ENCODE results near the gene RAB3IP. TPM values are rescaled to one million over a fixed set of nuclear protein-coding genes. Genes with fewer than 3 reads are reported as not detected.

The RAB3IP gene
- polyA plus RNA-seq, 4 donors = 26.5 to 61.9 (median 49.9) TPM

DNA sequence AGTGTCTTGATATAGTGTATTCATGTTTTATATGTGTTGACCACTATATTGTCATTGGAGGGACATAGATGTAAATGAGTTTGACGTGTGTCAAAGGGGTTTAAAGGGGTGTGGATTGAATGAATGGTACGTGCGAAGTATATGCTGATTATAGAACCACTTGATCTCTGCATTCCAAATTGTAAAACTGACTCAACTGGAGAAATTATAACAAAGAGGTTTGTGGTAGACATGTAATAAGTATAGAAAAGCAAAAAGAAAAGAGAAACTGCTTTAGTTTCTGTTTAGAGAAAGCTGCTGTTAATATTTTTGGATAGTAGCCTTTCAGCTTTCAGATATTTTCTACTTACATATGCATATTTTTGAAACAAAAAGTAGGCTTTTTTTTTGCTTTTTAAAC, 77.4 kb downstream of the RAB3IP start:
- H3K4me1 ChIP-seq (ENCODE audit: control insufficient read depth in 3 of 3, insufficient read depth in 2 of 3, low read depth in 1 of 3, low read length in 2 of 3) = peaks cover 0 to 4% (median 0%) of the 10 kb centered on the region in 3 donors
- 81 to 90% (median 86%) methylated on average over 3 of the region's 3 CpGs for WGBS, 3 donors
- FAIRE-seq (no peak), DNase-seq (no peak)
- no peaks in the 10 kb centered on the region for H3K9me3 ChIP-seq (ENCODE audit: control insufficient read depth in 2 of 2, insufficient read depth in 1 of 2, low read depth in 1 of 2, low read length in 1 of 2)
- no peak overlapping the region for H3K4me3 ChIP-seq (ENCODE audit: low read depth in 1 of 3, low read length in 3 of 3)
- H3K36me3 ChIP-seq (ENCODE audit: control insufficient read depth in 3 of 3, insufficient read depth in 2 of 3, low read depth in 1 of 3, low read length in 3 of 3) = peaks cover 0 to 6% (median 3%) of the 10 kb centered on the region in 3 donors
- no peaks in the 10 kb centered on the region for H3K27me3 ChIP-seq (ENCODE audit: control insufficient read depth in 3 of 3, insufficient read depth in 3 of 3, low read length in 3 of 3)
- no peak overlapping the region for H3K27ac ChIP-seq (ENCODE audit: low read depth in 1 of 3, low read length in 2 of 3)

DNA sequence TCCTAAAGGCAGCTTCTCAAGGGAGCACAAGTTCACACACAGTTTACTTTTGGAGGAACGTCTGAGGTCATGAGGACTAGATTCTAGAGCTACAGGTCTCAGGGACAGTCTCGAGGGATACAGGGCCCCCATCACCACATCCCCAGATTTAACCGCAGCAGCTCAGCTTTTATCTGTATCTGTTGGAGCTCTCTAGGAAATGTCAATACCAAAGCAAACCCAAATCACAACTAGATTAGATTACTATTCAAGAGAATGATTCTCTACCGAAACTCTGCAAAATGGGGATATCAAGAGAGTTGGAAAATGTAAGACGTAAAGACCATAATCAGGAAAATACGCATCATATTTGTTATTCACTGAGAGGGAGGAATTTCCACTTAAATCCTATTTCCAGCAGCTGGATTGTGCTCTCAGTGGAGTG, 82.4 kb downstream of the RAB3IP start:
- Histone ChIP-seq H3K36me3 (ENCODE audit: control insufficient read depth in 3 of 3, insufficient read depth in 2 of 3, low read depth in 1 of 3, low read length in 3 of 3) (peaks cover 0 to 3% (median 2%) of the 10 kb centered on the region in 3 donors), H3K27ac (ENCODE audit: low read depth in 1 of 3, low read length in 2 of 3) (no peak overlapping the region), H3K27me3 (ENCODE audit: control insufficient read depth in 3 of 3, insufficient read depth in 3 of 3, low read length in 3 of 3) (no peaks in the 10 kb centered on the region), H3K4me1 (ENCODE audit: control insufficient read depth in 3 of 3, insufficient read depth in 2 of 3, low read depth in 1 of 3, low read length in 2 of 3) (peaks cover 1 to 7% (median 6%) of the 10 kb centered on the region in 3 donors), H3K9me3 (ENCODE audit: control insufficient read depth in 2 of 2, insufficient read depth in 1 of 2, low read depth in 1 of 2, low read length in 1 of 2) (no peaks in the 10 kb centered on the region), H3K4me3 (ENCODE audit: low read depth in 1 of 3, low read length in 3 of 3) (no peak overlapping the region)
- WGBS, 3 donors = 28 to 61% (median 61%) methylated on average over 6 of the region's 6 CpGs
- FAIRE-seq (no peak), DNase-seq (no peak)

DNA sequence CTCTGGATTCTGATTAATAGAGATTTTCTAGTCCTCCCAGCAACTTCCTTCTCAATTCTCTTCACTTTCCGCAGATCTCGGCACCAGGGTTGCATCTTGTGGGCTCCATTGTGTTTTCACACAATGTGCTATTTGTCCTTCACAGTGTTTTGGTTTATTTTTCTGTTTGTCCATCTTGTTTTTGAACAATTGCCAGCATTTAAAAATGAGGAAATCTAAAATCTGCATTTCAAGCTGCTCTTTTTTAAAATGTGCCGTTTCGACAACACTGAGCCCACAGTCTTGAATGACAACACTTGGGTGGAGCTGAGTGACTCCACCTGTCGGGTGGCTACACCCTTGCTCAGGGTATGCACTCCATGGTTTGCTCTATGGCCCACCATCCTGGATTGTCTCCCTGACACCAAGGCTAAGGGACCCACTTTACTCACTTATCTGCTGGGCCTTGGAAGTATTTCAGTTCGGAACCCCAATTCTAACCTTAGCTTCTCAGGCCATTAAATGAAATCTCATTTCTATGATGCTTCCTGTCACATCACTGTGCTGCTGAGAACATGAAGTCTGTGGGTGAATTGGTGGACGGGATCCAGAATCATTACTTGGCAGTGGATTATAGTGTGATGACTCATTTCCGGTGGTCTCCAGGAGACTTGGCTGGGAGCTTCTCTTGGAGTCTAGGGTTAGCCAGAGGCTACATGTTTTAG, 82.9 kb downstream of the RAB3IP start:
- Histone ChIP-seq H3K4me3 (ENCODE audit: low read depth in 1 of 3, low read length in 3 of 3) (no peak overlapping the region), H3K27ac (ENCODE audit: low read depth in 1 of 3, low read length in 2 of 3) (no peak overlapping the region), H3K27me3 (ENCODE audit: control insufficient read depth in 3 of 3, insufficient read depth in 3 of 3, low read length in 3 of 3) (no peaks in the 10 kb centered on the region), H3K4me1 (ENCODE audit: control insufficient read depth in 3 of 3, insufficient read depth in 2 of 3, low read depth in 1 of 3, low read length in 2 of 3) (peaks cover 1 to 9% (median 7%) of the 10 kb centered on the region in 3 donors), H3K9me3 (ENCODE audit: control insufficient read depth in 2 of 2, insufficient read depth in 1 of 2, low read depth in 1 of 2, low read length in 1 of 2) (no peaks in the 10 kb centered on the region), H3K36me3 (ENCODE audit: control insufficient read depth in 3 of 3, insufficient read depth in 2 of 3, low read depth in 1 of 3, low read length in 3 of 3) (peaks cover 0 to 3% (median 2%) of the 10 kb centered on the region in 3 donors)
- DNase-seq (no peak), FAIRE-seq (no peak)
- 22 to 45% (median 40%) methylated on average over 8 of the region's 8 CpGs for WGBS, 3 donors

DNA sequence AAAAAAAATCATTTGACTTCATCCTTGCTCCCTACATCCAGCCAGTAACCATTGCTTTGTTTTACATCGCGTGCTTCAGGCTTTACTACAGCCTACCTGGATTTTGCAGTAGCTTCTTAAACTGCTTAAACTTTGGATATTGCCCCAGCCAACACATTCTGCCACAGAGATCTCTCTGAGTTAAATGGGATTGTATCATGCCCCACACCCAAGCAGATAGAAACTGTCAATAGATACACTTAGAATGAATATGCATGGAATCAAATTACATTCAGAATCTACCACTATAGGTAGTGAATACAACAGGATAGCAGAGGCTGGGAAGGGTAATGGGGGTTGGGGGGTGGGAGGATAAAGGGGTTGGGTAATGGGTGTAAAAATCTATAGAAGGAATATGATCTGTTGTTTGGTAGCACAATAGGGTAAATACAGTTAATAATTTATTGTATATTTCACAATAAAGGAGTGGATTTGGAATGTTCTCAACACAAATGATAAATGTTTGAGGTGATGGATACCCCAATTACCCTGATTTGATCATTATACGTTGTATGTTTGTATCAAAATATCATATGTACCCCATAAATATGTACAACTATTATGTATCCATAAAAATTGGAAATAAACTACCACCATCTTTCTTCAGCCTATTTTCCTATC, 83.7 kb downstream of the RAB3IP start:
- WGBS, 3 donors = 45 to 83% (median 48%) methylated on average over 3 of the region's 3 CpGs
- FAIRE-seq = no peak
- no peak overlapping the region for H3K27ac ChIP-seq (ENCODE audit: low read depth in 1 of 3, low read length in 2 of 3)
- H3K36me3 ChIP-seq (ENCODE audit: control insufficient read depth in 3 of 3, insufficient read depth in 2 of 3, low read depth in 1 of 3, low read length in 3 of 3) = peaks cover 0 to 3% (median 2%) of the 10 kb centered on the region in 3 donors
- no peaks in the 10 kb centered on the region for H3K9me3 ChIP-seq (ENCODE audit: control insufficient read depth in 2 of 2, insufficient read depth in 1 of 2, low read depth in 1 of 2, low read length in 1 of 2)
- no peaks in the 10 kb centered on the region for H3K27me3 ChIP-seq (ENCODE audit: control insufficient read depth in 3 of 3, insufficient read depth in 3 of 3, low read length in 3 of 3)
- H3K4me3 ChIP-seq (ENCODE audit: low read depth in 1 of 3, low read length in 3 of 3) = no peak overlapping the region
- peaks cover 1 to 9% (median 7%) of the 10 kb centered on the region in 3 donors for H3K4me1 ChIP-seq (ENCODE audit: control insufficient read depth in 3 of 3, insufficient read depth in 2 of 3, low read depth in 1 of 3, low read length in 2 of 3)
- no peak for DNase-seq

DNA sequence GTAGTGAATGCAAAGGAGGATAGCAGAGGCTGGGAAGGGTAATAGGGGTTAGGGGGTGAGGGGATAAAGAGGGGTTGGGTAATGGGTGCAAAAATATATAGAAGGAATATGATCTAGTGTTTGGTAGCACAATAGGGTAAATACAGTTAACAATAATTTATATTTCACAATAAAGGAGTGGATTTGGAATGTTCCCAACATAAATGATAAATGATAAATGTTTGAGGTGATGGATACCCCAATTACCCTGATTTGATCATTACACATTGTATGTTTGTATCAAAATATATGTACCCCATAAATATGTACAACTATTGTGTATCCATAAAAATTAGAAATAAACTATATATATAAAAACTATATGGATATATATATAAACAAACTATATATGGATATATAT, 85.4 kb downstream of the RAB3IP start:
- H3K4me1 ChIP-seq (ENCODE audit: control insufficient read depth in 3 of 3, insufficient read depth in 2 of 3, low read depth in 1 of 3, low read length in 2 of 3) = peaks cover 1 to 7% (median 7%) of the 10 kb centered on the region in 3 donors
- H3K9me3 ChIP-seq (ENCODE audit: control insufficient read depth in 2 of 2, insufficient read depth in 1 of 2, low read depth in 1 of 2, low read length in 1 of 2) = no peaks in the 10 kb centered on the region
- H3K27me3 ChIP-seq (ENCODE audit: control insufficient read depth in 3 of 3, insufficient read depth in 3 of 3, low read length in 3 of 3) = no peaks in the 10 kb centered on the region
- FAIRE-seq (peak; percentile 23), DNase-seq (no peak)
- H3K4me3 ChIP-seq (ENCODE audit: low read depth in 1 of 3, low read length in 3 of 3) = no peak overlapping the region
- H3K27ac ChIP-seq (ENCODE audit: low read depth in 1 of 3, low read length in 2 of 3) = no peak overlapping the region
- H3K36me3 ChIP-seq (ENCODE audit: control insufficient read depth in 3 of 3, insufficient read depth in 2 of 3, low read depth in 1 of 3, low read length in 3 of 3) = peaks cover 0 to 2% (median 0%) of the 10 kb centered on the region in 3 donors

DNA sequence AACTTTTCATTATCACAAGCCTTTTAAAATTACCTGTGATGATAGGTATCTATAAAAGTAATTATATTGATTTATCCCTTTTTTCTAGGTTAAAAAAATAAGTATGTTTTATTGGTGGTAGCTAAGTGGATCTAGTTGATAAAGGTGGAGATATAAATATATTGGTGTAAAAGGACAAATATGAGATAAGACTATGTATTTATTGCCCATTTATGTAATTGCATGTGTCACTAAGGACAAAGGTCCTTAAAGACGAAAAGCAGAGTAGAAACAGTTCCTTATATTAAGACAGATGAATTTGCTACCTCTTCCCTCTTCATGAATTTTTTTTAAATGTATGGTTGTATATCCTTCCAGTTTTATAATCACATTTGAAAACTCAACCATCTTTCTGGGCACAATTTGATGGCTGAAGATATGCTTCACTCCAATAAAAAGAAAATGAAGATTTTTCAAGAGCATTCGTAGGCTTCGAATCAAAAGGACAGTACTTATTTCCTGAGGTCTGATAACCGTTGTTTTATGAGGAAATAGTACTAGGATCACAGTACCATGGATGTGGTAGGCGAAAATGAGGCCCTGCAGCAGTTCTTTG, 86.4 kb downstream of the RAB3IP start, which contains the start of gene MYRFL:
TSS of gene MYRFL (plus strand) at position 262 of the 595 bp plus-strand sequence. CDS start at position 553, 291 bp downstream.
- no peaks in the 10 kb centered on the region for H3K27me3 ChIP-seq (ENCODE audit: control insufficient read depth in 3 of 3, insufficient read depth in 3 of 3, low read length in 3 of 3)
- peak within 1 kb of the TSS in 2 of 3 donors; percentile 37 to 75 for H3K4me3 ChIP-seq (ENCODE audit: low read depth in 1 of 3, low read length in 3 of 3)
- FAIRE-seq = peak; percentile 82
- H3K9me3 ChIP-seq (ENCODE audit: control insufficient read depth in 2 of 2, insufficient read depth in 1 of 2, low read depth in 1 of 2, low read length in 1 of 2) = no peaks in the 10 kb centered on the region
- peak; percentile 75 to 88 for DNase-seq
- H3K36me3 ChIP-seq (ENCODE audit: control insufficient read depth in 3 of 3, insufficient read depth in 2 of 3, low read depth in 1 of 3, low read length in 3 of 3) = peaks cover 0 to 2% (median 0%) of the 10 kb centered on the region in 3 donors
- peaks cover 3 to 14% (median 7%) of the 10 kb centered on the region in 3 donors for H3K4me1 ChIP-seq (ENCODE audit: control insufficient read depth in 3 of 3, insufficient read depth in 2 of 3, low read depth in 1 of 3, low read length in 2 of 3)
- 17 to 56% (median 30%) methylated on average over 5 of the region's 5 CpGs for WGBS, 3 donors
- peak within 1 kb of the TSS; percentile 41 to 83 (median 64) for H3K27ac ChIP-seq (ENCODE audit: low read depth in 1 of 3, low read length in 2 of 3)

DNA sequence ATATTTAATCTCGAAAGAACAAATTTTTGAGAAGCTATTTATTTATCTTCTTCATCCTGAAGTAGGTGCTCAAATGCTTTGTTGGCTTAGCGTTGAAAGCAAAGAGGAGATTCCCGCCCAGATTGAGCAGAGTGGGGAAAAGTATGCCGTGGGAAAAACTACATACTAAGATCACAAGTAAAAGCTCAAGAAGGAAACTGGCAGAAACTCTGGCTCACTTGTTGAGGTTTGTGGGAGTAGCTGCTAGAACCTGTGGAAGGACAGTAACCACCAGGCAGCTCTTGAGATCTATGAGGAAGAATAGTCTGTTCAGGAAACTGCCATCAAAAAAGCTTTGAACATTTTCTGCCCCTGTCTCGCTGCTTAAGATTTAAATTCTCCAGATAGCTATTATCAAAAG, 90.2 kb downstream of the RAB3IP start:
- Histone ChIP-seq H3K27ac (ENCODE audit: low read depth in 1 of 3, low read length in 2 of 3) (no peak overlapping the region), H3K4me1 (ENCODE audit: control insufficient read depth in 3 of 3, insufficient read depth in 2 of 3, low read depth in 1 of 3, low read length in 2 of 3) (peaks cover 0 to 19% (median 6%) of the 10 kb centered on the region in 3 donors), H3K27me3 (ENCODE audit: control insufficient read depth in 3 of 3, insufficient read depth in 3 of 3, low read length in 3 of 3) (no peaks in the 10 kb centered on the region), H3K9me3 (ENCODE audit: control insufficient read depth in 2 of 2, insufficient read depth in 1 of 2, low read depth in 1 of 2, low read length in 1 of 2) (no peaks in the 10 kb centered on the region), H3K36me3 (ENCODE audit: control insufficient read depth in 3 of 3, insufficient read depth in 2 of 3, low read depth in 1 of 3, low read length in 3 of 3) (peaks cover 0 to 2% (median 0%) of the 10 kb centered on the region in 3 donors), H3K4me3 (ENCODE audit: low read depth in 1 of 3, low read length in 3 of 3) (peak overlapping the region in 1 of 3 donors; percentile 44)
- FAIRE-seq (no peak), DNase-seq (no peak)
- WGBS, 3 donors = 30 to 61% (median 44%) methylated on average over 5 of the region's 5 CpGs

DNA sequence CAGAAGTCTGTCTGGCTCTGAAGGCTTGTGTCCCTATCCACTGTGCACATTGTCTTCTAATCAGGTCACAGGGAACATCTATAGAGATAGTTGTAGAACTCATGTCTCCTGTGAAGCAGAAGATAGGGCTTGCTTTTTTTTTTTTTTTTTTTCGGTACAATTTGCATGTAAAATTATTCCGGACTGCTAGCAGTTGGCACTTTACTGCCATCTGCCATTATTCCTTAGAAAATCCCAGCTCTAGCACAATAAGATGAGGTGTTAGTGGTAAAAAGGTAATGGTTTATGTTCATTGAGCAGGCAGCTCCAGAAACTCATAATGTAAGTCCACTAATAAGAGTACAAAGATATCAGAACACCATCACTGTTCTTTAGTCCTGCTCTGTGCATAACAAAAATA, 95.0 kb downstream of the RAB3IP start:
- Histone ChIP-seq H3K4me1 (ENCODE audit: control insufficient read depth in 3 of 3, insufficient read depth in 2 of 3, low read depth in 1 of 3, low read length in 2 of 3) (peaks cover 4 to 60% (median 12%) of the 10 kb centered on the region in 3 donors), H3K9me3 (ENCODE audit: control insufficient read depth in 2 of 2, insufficient read depth in 1 of 2, low read depth in 1 of 2, low read length in 1 of 2) (no peaks in the 10 kb centered on the region), H3K27ac (ENCODE audit: low read depth in 1 of 3, low read length in 2 of 3) (peak overlapping the region in 1 of 3 donors; percentile 77), H3K27me3 (ENCODE audit: control insufficient read depth in 3 of 3, insufficient read depth in 3 of 3, low read length in 3 of 3) (no peaks in the 10 kb centered on the region), H3K4me3 (ENCODE audit: low read depth in 1 of 3, low read length in 3 of 3) (no peak overlapping the region), H3K36me3 (ENCODE audit: control insufficient read depth in 3 of 3, insufficient read depth in 2 of 3, low read depth in 1 of 3, low read length in 3 of 3) (peaks cover 0 to 2% (median 0%) of the 10 kb centered on the region in 3 donors)
- 27 to 62% (median 28%) methylated on average over 2 of the region's 2 CpGs for WGBS, 3 donors
- FAIRE-seq (no peak), DNase-seq (no peak)

Measured in small intestine (tissue), 7 donors.